Measurements from ENCODE around the gene NXT1.

NXT1 gene

GRCh38 chr20:23393996-23394775 is 43.6 kb downstream of the NXT1 start:
- no peak for DNase-seq

GRCh38 chr20:23396950-23397627 is 46.5 kb downstream of the NXT1 start:
- DNase-seq: no peak

- DNase-seq: no peak
Measured at GRCh38 chr20:23397961-23398360, 47.4 kb downstream of the NXT1 start.

GRCh38 chr20:23399568-23400241 is 49.1 kb downstream of the NXT1 start:
- no peak for DNase-seq

- no peak for DNase-seq
Measured at GRCh38 chr20:23401051-23401450, 50.5 kb downstream of the NXT1 start.

DNA sequence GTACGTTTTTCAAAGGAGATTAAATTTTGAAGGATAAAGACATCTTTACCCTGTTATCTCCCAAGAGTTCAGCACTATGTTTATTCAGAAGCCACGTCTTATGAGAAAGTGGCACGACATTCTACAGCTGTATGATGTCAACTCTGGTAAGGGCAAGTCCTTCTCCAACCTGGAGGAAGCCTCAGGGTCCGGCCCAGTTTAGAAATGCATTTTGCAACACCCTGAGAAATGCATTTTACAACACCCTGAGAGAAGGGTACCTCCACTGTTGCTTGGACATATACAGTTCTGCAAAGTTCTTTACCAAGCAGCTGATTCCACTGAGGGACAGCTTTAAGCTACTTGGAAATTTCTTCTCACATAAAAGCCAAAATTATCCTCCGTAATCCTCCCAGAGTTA is 53.2 kb downstream of the NXT1 start:
- no peak for DNase-seq

DNA sequence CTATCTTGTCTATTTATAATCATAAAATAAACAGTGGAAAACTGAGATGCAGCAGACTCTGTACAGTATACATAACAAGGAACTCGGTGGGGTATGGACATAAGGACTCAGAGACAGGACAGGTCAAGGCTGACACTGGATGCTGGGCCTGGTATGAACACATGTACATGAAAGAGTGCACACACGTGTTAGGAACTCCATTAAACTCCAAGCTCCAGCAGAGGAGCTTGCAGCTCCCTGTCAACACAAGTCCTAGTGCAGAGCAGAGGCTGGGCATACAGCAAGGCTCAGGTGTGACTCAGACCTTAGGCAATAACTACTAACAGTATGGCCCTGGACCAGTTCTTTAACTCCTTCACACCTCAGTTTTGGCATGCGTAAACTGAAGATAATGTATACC is 53.6 kb downstream of the NXT1 start:
- no peak for DNase-seq

All from NCI-H187 (cell line).